Occipital lobe (tissue), 2 donors: ENCODE data around the gene KCNH8. TPM values are rescaled to one million over a fixed set of nuclear protein-coding genes. Genes with fewer than 3 reads are reported as not detected.
"Not testable (repeated sequence)": the region's sequence is repeated elsewhere in the genome, so short reads cannot be mapped to it uniquely, and the experiment has no call there.

Source experiments
- DNase-seq: peaks from one replicate; lab custom pipeline; 2025; lab: John Stamatoyannopoulos, UW
- total RNA-seq: library from RNA; depleted of rRNA; stranded (reverse); fragments of >200 nt; gene quantifications from one replicate; pipeline ENCODE4 v1.2.3, GENCODE V29; 2014

The KCNH8 gene
- total RNA-seq = 13.1 TPM

DNA sequence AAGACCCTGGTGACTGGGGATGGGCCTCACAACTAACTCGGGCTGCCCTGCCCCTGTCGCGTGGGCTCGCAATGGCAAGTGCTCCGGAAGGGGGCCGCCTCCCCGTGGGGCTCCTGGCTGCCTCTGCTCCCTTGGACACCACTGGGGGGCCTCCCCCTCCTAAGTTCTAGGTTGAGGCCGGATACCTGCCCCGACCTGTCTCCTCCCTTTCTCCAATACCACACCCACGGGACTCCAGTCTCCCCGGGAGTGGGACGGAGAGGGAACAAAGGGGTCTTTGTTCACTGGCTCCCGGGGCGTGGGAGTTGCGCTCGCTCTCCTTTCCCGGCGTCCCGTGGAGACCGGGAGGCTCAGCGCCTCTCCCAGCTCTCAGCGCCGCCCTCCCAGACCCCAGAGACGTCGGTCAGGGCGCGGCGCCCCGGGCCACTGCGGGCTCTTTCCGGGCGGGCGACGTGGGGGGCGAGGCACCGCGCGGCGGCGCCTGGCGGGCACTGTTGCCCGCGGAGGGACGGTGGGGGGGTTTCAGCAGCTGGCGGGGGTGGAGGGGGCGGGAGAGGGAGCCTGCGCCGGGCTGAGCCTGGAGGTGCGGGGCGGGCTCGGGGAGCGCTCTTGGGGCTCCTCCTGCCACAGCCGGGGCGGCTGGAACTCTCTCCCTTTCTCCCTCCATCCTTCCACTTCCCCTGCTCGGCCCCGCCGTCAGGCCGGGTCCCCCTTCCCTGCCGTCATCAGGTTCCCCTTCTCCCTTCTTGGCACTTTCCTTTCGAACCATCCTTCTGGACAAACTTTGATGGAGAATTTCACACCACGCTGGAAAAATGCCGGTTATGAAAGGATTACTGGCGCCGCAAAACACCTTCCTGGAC, at the start of gene KCNH8:
Gene KCNH8, plus strand, starts transcription at position 606 of the 863 bp plus-strand sequence. Its CDS starts 210 bp downstream, at position 816.
- DNase-seq = peak; percentile 52

DNA sequence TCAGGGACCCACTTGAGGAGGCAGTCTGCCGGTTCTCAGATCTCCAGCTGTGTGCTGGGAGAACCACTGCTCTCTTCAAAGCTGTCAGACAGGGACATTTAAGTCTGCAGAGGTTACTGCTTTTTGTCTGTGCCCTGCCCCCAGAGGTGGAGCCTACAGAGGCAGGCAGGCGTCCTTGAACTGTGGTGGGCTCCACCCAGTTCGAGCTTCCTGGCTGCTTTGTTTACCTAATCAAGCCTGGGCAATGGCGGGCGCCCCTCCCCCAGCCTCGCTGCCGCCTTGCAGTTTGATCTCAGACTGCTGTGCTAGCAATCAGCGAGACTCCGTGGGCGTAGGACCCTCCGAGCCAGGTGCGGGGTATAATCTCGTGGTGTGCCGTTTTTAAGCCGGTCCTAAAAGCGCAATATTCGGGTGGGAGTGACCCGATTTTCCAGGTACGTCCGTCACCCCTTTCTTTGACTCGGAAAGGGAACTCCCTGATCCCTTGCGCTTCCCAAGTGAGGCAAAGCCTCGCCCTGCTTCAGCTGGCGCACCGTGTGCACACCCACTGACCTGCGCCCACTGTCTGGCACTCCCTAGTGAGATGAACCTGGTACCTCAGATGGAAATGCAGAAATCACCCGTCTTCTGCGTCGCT, 45.5 kb upstream of the KCNH8 start:
- DNase-seq = not testable (repeated sequence)

DNA sequence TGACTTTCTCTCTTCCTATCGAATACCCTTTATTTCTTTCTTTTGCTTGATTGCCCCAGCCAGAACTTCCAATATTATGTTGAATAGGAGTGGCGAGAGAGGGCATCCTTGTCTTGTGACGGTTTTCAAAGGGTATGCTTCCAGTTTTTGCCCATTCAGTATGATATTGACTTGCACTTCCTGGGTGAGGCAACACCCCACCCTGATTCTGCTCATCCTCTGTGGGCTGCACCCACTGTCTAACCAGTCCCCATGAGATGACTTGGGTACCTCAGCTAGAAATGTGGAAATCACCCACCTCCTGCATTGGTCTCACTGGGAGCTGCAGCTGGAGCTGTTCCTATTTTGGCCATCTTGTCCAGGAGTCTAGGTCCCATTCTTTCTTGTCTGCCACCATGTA, 44.8 kb upstream of the KCNH8 start:
- no peak for DNase-seq

DNA sequence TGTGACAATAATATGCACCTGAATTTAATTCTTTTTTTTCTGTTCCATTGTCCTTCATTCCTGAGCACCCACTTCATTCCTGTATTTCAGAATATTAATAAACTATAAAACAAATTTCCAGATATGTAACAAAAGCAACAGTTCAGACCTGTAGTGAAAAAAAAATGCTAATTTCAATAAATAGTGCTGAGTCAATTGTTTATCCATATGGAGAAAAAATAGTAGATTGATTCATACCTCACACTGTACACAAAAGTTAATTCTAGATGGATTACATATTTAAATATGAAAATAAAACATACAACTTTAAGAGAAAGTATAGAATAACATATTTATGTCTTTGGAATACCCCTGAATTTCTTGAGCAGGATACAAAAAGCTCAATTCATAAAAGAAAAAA, 43.9 kb upstream of the KCNH8 start:
- DNase-seq = no peak

DNA sequence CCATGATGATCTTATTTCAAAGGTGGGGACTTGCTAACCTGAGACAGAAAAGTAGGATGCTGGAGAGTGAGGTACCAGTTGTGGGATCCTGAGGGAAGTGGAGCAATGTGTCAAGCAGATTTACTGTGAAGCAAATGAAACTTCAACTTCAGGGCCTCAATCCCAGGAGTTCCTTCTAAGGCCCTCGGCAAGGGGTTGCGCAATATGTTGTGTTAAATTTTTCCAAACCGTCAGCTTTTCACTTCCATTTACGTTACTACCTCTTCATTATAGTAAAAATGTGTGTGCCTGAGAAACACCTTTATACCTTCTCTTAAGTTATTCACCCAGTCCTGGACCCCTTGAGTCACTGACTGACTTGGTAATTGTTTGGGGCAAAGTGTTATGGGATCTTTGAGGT, 42.5 kb upstream of the KCNH8 start:
- DNase-seq = no peak

DNA sequence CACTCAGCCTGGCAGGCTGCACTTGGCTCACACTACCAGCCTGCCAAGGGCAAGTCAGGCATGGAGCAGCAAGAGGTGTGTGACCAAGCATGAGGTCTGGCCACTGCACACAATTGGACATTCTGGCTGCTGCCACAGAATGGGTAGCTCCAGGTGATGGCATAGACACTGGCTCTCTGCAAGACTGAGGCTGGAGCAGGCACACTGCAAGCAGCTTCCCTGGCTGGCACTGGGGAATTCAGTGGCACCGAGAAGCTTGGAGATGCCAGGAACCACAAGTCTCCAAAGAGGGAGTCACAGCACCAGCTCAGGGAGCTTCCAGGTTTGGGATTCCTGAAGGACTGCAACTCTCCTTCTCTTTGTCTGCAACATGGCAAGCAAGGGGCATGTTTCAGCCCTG, 42.0 kb upstream of the KCNH8 start:
- DNase-seq = no peak

DNA sequence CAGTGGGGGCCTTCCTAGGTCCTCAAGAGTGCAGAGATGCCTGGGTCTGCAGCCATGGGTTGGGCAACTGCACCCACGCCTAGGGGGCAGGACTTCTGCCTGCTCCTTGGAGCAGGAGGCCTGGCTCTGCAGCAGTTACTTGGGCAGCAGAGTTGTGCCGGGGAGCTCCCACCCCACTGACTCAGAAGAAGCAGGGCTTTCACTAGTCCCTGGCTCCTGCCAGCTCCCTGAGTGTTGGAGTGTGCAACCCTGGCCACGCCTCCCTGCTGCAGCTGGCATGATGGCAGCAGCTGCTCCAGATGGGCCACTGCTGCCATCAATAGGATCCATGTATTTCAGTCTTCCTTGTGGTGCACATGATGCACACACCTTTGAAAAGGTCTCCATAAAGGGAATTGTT, 40.6 kb upstream of the KCNH8 start:
- no peak for DNase-seq

DNA sequence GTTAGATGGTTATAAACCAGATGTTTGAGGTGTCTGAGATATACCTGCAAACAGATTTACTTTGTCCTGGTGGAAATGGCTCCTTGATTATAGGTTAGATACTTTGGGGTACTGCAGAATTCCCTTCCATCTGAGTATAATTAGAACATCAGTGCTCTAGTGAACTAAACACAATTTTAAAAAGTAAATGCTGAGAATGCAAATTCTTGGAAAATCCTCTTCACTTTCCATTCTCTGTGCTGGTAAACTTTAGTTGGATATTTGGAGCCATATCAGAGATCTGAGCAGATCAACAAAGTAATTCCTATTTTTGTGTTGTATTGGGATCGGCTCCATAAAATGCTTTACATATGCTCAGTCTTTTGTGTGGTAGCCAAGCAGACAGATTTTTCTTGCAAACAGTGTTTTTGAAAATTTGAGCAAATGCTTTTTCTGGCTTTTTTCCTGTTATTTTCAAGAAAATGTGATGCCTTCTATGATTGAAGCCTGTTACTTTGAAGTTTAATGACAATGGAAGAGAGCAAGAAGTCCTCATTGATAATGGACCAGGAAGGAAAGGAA, 37.9 kb upstream of the KCNH8 start:
- no peak for DNase-seq

DNA sequence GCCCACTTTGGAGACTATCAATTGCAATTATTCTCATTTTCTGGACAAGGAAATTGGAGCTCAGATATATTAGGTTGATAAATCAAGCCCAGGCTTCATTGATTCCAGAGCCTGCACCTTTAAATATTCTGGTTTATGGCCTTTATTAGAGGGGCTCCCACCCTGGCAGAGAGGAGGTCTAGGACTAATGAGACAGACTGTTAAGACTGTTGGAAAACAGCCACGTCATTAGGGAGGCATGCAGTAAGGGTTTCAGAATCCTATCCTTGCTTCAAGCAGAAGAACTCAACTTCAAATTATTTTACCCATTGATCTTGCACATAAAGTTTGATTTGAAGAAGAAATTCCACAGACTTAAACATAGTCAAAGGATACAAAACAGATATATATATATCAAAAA, 33.8 kb upstream of the KCNH8 start:
- DNase-seq = no peak

DNA sequence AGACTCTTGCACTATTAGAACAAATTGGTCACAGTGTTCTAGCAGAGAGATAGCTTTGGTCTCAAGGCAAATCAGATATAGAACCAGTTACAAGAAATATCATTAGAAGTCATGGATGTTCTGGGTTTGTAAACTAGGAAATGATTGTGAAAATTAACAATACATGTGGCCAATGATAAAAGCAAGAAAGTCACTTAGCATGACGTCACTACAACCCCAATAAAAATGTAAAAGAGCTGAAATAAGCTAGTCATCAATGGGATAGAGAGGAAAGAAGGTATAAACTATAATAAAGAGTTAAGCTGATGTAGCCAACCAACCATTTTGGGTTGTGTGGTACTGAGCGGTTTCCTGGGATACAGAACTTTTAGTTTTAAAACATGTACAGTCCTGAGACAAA, 32.1 kb upstream of the KCNH8 start:
- no peak for DNase-seq

DNA sequence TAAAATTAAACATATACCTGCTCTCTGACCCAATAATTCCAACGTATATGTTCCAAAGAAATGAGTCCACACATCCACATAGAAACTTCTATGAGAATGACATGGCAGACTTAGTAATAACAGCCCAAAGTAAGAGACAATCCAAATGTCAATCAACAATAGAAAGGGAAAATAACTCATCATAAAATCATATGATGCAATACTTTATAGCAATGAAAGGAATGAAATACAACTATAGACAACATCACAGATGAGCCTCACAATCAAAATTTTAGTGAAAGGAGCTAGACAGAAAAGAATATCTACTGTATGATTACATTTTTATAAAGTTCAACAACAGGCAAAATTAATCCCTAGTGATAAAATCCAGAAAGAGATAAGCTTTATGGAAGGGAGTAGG, 23.6 kb upstream of the KCNH8 start:
- no peak for DNase-seq

DNA sequence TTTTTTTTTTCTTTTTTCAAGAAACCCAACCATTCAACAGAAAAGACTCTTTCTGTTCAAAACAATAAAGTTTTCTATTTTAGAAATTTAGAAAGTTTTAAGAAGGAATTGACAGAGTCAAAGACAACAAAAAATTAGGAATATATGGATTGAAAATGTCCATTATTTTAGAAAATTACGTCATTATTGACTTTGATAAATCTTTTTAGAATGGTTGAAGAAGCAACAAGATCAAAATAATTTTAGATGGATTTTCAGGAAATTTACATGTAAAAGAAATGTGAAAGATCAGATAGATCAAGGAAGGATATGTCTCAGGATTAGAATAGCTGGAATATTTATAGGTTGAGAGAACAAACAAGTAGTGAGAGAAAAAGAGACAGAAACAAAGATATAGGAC, 8.4 kb upstream of the KCNH8 start:
- DNase-seq = no peak

DNA sequence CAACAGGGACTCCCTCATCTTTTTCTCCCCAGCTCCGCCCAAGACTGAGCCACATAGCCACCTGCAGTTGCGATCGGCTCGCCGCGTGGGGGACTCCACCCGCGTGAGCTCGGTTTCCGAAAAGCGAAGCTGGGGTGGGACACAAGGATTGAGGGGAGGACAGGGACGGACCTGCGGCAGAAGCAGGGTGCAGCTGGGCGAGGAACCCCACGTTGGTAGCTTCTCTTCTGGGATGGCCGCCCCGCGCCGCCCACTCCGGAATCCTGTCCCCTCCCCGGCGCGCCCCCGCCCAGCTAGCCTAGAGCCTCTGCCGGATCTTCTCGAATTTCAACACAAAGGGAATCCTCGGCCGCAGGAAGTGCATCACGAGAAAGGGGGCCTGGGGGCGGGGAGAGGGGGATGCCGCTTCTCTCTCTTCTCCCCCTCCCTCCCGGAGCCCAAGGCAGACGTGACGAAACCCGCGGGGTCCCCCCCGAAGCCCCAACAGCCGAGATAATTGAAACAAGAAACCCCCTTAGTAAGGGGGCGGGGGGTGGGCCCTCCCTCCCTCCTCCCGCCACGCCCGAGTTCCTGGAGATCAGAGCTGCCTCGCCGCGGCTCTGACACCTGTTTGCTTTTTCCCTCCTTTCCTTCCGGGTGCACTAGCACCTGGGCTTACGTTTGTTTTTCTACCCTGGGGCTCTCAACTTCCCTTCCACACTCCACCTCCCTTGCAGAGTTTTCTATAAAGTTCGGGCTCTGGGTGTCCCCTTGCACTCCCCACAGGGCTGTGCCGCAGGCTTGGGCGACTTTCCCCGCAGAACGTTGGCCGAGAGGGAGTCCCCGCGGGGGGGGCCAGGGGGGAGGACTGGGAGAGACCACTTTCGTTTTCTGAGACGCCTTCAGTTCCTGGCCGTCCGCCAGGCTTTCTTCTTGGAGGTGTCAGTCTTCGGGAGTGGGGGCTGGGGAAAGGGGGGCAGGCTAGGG, 1.3 kb upstream of the KCNH8 start:
- peak; percentile 85 for DNase-seq

DNA sequence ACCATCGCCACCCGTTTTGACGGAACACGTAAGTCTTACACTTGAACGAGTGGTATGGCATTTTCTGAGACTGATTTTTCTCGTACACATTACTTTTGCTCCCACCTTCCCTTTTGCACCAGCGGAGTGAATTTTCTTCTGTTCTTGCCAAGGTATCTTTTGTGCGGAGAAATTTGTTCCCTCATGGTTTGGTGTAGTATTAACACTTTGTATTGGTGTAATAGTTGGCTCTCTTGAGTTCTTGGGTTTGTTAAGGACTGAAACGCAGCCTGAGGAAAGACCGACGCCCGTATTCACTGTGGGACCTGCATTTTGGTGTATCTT, 420 bp downstream of the KCNH8 start:
- no peak for DNase-seq

DNA sequence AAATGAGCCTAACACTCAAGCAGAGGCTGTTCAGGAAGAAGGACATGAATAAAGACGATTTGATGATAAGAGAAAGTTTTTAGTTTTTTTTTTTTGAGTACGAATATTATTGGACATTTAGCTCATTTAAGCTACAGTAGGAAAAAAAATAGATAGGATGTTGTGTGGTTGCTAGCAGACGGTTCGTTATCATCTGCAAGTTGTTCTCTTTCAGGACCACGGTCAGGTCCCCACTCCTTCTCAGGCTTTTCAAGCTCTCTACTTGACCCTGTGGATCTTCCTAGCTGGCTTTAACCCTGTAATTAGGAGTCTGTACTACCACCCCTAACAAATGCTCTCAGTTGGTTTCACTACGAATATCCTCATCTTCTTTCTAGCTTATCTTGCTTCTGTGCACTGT, 1.1 kb downstream of the KCNH8 start:
- DNase-seq = no peak

DNA sequence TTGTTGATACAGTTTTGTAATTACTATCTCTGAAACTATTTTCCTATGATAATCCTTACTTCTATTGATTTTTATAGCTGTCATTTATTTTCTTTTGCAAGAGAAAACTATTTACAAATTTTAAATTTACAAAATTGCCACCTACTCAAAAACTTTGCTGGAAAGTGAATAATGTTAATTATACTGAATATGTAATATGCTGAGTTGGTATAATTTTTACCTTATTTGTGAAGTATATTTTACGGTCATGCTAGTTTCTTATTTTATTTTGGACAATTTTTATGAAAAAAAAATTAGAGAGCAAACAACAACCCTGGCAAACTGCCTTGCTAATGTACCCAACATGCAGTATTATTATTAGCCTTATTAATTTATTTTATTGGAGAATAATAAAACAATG, 2.9 kb downstream of the KCNH8 start:
- DNase-seq = no peak

DNA sequence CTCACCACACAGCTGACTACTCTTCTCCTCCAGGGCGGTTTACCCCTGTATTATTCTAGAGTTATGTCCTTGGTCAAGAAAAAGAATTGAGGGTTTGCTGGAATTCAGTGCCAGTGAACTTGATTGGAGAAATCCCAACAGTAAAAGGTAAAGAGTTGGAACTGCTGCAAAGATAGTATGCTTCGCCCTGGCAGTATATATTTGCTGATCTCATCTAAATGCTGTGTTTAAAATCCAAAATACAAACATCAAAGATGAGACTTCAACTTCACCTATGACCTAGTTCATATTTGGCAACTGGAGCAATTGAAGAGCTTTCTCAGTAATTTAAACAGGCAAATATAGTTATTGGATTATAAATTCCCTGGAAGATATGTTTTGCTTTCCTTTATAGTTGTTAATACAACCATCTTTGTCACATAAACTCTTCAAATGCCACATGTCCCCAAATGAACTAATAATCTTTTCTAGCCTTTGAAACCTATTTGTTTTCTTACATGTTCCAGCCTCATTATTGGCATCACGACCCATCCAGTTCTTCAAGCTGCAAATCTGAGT, 6.5 kb downstream of the KCNH8 start:
- DNase-seq = no peak

DNA sequence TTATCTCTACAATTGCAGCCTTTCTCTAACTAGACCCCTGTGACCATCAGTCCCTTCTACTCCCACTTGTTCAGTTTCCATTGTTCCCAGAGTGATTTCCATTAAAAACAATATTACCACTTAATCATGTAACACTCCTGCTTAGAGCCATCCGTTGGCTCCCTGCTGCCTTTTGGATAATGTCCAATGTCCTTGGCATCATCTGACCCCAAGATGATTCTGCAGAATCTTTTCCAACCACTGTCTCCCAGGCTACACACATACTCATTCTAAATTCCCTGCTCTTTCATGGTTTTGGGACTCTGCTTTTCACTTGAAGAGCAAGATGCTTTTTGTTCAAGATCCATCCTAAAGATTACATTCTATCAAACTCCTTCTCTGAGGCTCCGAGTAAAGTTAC, 7.1 kb downstream of the KCNH8 start:
- DNase-seq = no peak

DNA sequence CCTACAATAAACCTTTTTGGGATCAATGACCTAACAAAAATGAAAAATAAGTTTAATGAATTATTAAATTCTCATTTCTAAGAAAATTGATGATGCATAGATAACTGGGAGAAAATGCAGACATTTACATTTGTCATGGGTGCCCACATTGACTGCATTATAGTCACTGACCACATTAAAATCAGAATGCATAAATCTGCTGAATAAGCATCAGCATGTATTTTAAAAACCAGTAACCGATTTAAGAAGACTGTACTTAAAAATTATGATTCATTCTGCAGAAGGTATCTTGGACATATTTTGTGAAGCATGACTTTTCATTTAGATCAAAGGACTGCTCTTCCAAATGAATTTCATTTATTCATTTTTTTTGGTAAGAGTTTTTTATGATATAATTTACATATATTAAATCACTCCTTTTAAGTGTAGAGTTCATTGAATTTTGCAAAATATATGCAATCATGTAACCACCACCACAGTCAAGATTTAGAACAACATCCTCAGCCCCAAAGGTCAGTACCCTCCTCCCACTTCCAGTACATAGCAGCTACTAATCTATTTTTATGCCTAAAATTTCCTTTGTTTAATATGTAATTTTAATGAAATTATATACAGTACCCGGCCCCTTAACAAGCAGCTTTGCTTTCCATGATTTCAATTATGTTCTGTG, 11.8 kb downstream of the KCNH8 start:
- DNase-seq = no peak

DNA sequence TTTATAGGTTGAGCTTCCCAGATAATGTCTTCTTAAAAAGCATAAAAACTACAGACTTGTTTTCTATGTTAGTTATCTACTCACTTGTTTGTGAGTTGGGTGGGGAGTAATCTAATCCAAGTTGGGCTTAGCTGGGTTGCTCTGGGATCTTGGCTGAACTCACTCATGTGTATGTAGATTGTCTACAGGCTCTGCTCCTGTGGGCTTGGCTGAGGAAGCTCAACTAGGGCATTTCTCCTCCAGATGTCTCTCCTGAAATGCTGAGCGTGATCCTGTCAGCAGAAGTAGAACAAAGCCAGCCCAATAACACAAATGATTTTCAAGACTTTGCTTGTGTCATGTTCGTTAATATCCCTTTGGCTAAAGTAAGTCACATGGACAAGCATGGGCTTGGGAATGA, 17.3 kb downstream of the KCNH8 start:
- no peak for DNase-seq

DNA sequence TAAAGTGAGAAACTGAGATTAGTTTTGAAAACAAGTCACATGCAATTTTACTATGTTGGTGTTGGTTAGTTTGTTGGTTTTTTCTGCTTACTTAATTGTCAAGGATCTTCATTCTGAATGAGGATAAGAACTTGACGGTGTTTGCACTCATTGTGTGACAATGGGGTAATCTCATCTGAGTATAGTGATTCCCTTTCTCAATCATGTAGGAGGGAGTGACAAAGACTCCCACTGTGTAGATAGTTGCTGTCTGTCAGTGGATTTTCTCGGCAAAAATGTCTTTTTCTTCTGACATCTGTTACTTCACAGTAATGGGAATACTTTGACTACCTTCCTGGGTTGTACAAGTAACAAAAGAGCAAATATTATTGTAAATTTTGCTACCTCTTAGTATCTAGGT, 23.5 kb downstream of the KCNH8 start:
- DNase-seq = no peak
